GM10248 (cell line): ENCODE measurements around the gene GANAB.

Experiments used
- CTCF ChIA-PET: fragments of 300-600 bp; sonication (Branson Sonifier 250); formaldehyde crosslinking; extraction: SDS; loops from one replicate; lab custom pipeline; 2021; ENCODE audit warnings: antibody characterized with exemption; lab: Yijun Ruan, JAX
- POLR2A ChIA-PET: fragments of 350-650 bp; sonication (Branson Sonifier 250); formaldehyde crosslinking; extraction: SDS; loops from one replicate; lab custom pipeline; 2020; ENCODE audit warnings: antibody characterized with exemption; lab: Yijun Ruan, JAX
- DNase-seq: peaks from one replicate; pipeline ENCODE4 v3.0.0; 2012; ENCODE audit errors: extremely low spot score
- CTCF ChIP-seq: IDR thresholded peaks from 2 replicates; pipeline ENCODE4 v1.5.1; 2012; ENCODE audit warnings: mild to moderate bottlenecking, low read depth; ENCODE audit errors: extremely low read depth, missing control alignments, control extremely low read depth

GANAB gene

GRCh38 chr11:62615521-62615920 is 30.9 kb downstream of the GANAB start:
- TF ChIP-seq CTCF, result no peak
- DNase-seq, result no peak
- ChIA-PET POLR2A (no interaction called here), CTCF (no interaction called here)

GRCh38 chr11:62614275-62614674 is 32.1 kb downstream of the GANAB start:
- ChIA-PET CTCF (interaction anchor here (1.1 to 1.5 kb wide), 4 partner anchors 8 to 26 kb away, joined by 3 to 4 read pairs (median 4); no protein-coding TSS in a partner anchor), POLR2A (no interaction called here)
- no peak for DNase-seq
- TF ChIP-seq CTCF, result no peak

- CTCF ChIA-PET, result interaction anchor here (0.8 to 3.7 kb wide), 8 partner anchors 7 to 240 kb away, joined by 3 to 43 read pairs (median 4); partner anchors contain the start of genes B3GAT3 and TUT1
- no peak for TF ChIP-seq CTCF
- DNase-seq, result no peak
- POLR2A ChIA-PET, result no interaction called here
Measured at GRCh38 chr11:62613291-62613778, 33.1 kb downstream of the GANAB start.

- POLR2A ChIA-PET, result interaction anchor here (1.3 to 1.6 kb wide), 2 partner anchors 21 to 52 kb away, joined by 6 to 9 read pairs; partner anchors contain the start of genes C11orf98, CSKMT and TUT1
- TF ChIP-seq CTCF, result peak; percentile 87
- CTCF ChIA-PET, result interaction anchor here (0.7 to 5.3 kb wide), 28 partner anchors 8 to 241 kb away, joined by 3 to 50 read pairs (median 4); partner anchors contain the start of genes B3GAT3, BSCL2, C11orf98 and CSKMT
- DNase-seq, result peak; percentile 92
Measured at GRCh38 chr11:62612366-62613290, 33.8 kb downstream of the GANAB start, which contains the start of the genes EML3 and ROM1. Gene EML3, minus strand, starts transcription at chr11:62612775. Its CDS starts 318 bp downstream, at chr11:62612457. Gene ROM1, plus strand, starts transcription at chr11:62613257. Its CDS starts 25 bp downstream, at chr11:62613282.

GRCh38 chr11:62611705-62612365 is 34.6 kb downstream of the GANAB start:
- TF ChIP-seq CTCF, result no peak
- CTCF ChIA-PET, result interaction anchor here (0.7 to 5.3 kb wide), 27 partner anchors 8 to 178 kb away, joined by 3 to 50 read pairs (median 4); partner anchors contain the start of genes B3GAT3, BSCL2, C11orf98 and CSKMT
- DNase-seq, result peak; percentile 66
- POLR2A ChIA-PET, result interaction anchor here (1.1 to 2.3 kb wide), 4 partner anchors 10 to 57 kb away, joined by 3 to 9 read pairs (median 8); partner anchors contain the start of genes C11orf98, CSKMT, MTA2 and TUT1
